H1 (cell line): Measurements from ENCODE around the gene HYAL4. TPM values are rescaled to one million over a fixed set of nuclear protein-coding genes. Genes with fewer than 3 reads are reported as not detected.

ENCODE experiments used
- CTCF ChIA-PET: fragments of 300-600 bp; sonication (Branson Sonifier 250); formaldehyde crosslinking; loops from one replicate; lab custom pipeline; 2021; ENCODE audit not compliant: partially characterized antibody; lab: Charles Lee
- POLR2A ChIA-PET: fragments of 300-600 bp; sonication (Branson Sonifier 250); formaldehyde crosslinking; loops from one replicate; lab custom pipeline; 2021; ENCODE audit warnings: inconsistent platforms; ENCODE audit not compliant: partially characterized antibody; lab: Charles Lee
- DNase-seq, 2 experiments: peaks; one replicate each; pipeline versions ENCODE4 v3.0.0 to v3.0.0-alpha.2; 2010 to 2022; ENCODE audit warnings: low spot score in 2 of 2, low read depth in 1 of 2, mixed read lengths in 1 of 2
- FAIRE-seq: peaks from 2 replicates; lab custom pipeline; 2011; peaks lifted over from hg19 to GRCh38; lab: Jason Lieb, UNC
- H2AFZ ChIP-seq: 2 replicates; pipeline ENCODE4 v1.8.1; 2012; ENCODE audit warnings: low read length, inconsistent platforms
- H2AK5ac ChIP-seq: 2 replicates; pipeline ENCODE4 v1.6.1; 2013; ENCODE audit warnings: low read depth, low read length
- H2BK120ac ChIP-seq: replicated peaks from 2 replicates; pipeline ENCODE3; 2013; ENCODE audit warnings: low read depth, low read length, inconsistent platforms
- H2BK12ac ChIP-seq: 2 replicates; pipeline ENCODE4 v1.6.1; 2013; ENCODE audit warnings: low read depth, low read length
- H2BK15ac ChIP-seq: 2 replicates; pipeline ENCODE4 v1.6.1; 2013; ENCODE audit warnings: low read length
- H2BK20ac ChIP-seq: 2 replicates; pipeline ENCODE4 v1.6.1; 2013; ENCODE audit warnings: low read length
- H2BK5ac ChIP-seq: 2 replicates; pipeline ENCODE4 v1.6.1; 2013; ENCODE audit warnings: low read depth, low read length
- H3K14ac ChIP-seq: 2 replicates; pipeline ENCODE4 v1.6.1; 2013; ENCODE audit warnings: inconsistent platforms; ENCODE audit not compliant: insufficient read length
- H3K18ac ChIP-seq: 2 replicates; pipeline ENCODE4 v1.6.1; 2013; ENCODE audit warnings: low read length; ENCODE audit errors: extremely low read depth
- H3K23ac ChIP-seq: 2 replicates; pipeline ENCODE4 v1.6.1; 2013; ENCODE audit warnings: inconsistent platforms; ENCODE audit not compliant: insufficient read length
- H3K23me2 ChIP-seq: 2 replicates; pipeline ENCODE4 v1.6.1; 2013; ENCODE audit warnings: low read depth, low read length
- H3K27ac ChIP-seq: 2 replicates; pipeline ENCODE4 v1.6.1; 2011; ENCODE audit warnings: low read depth, low read length, inconsistent platforms
- H3K27me3 ChIP-seq, 4 experiments: replicated peaks in 1 of 4; 1 replicate in 1 of 4; 2 replicates in 3 of 4; pipeline versions ENCODE4 v1.6.1 to v1.8.1; 2011 to 2013; ENCODE audit warnings: low read length in 3 of 4, mild to moderate bottlenecking in 3 of 4, inconsistent platforms in 2 of 4, mixed read lengths in 2 of 4, moderate library complexity in 1 of 4; ENCODE audit not compliant: control insufficient read depth in 3 of 4, insufficient read depth in 3 of 4; ENCODE audit errors: extremely low read depth in 1 of 4
- H3K36me3 ChIP-seq, 4 experiments: 2 replicates each; pipeline versions ENCODE4 v1.6.1 to v1.8.1; 2011 to 2013; ENCODE audit warnings: mild to moderate bottlenecking in 4 of 4, low read length in 3 of 4, moderate library complexity in 2 of 4, control low read depth in 1 of 4, inconsistent platforms in 1 of 4; ENCODE audit not compliant: insufficient read depth in 4 of 4, control insufficient read depth in 2 of 4
- H3K4ac ChIP-seq: replicated peaks from 2 replicates; pipeline ENCODE3; 2013; ENCODE audit warnings: low read length, low read depth, mixed read lengths, inconsistent platforms; ENCODE audit not compliant: insufficient read length
- H3K4me1 ChIP-seq, 4 experiments: replicated peaks in 1 of 4; 1 replicate in 1 of 4; 2 replicates in 3 of 4; pipeline versions ENCODE4 v1.6.1 to v1.8.1; 2011 to 2013; ENCODE audit warnings: low read length in 3 of 4, inconsistent platforms in 2 of 4, mixed read lengths in 1 of 4; ENCODE audit not compliant: insufficient read depth in 4 of 4, control insufficient read depth in 3 of 4
- H3K4me2 ChIP-seq, 2 experiments: 2 replicates each; pipeline versions ENCODE4 v1.6.1 to v1.8.1; 2011 to 2013; ENCODE audit warnings: low read depth in 2 of 2, low read length in 2 of 2, control low read depth in 1 of 2, inconsistent platforms in 1 of 2, mild to moderate bottlenecking in 1 of 2; ENCODE audit not compliant: insufficient read depth in 1 of 2
- H3K4me3 ChIP-seq, 4 experiments: fragments of 200-600, 300-600 bp in 1 of 4; sonication (generic), shearing (Covaris generic), sonication (Bioruptor Twin) in 1 of 4; 2 replicates each; pipeline versions ENCODE4 v1.5.1 to v1.8.1; 2011 to 2016; ENCODE audit warnings: low read length in 4 of 4, low read depth in 3 of 4, control low read depth in 2 of 4, inconsistent platforms in 2 of 4, mild to moderate bottlenecking in 2 of 4, mixed read lengths in 1 of 4, moderate library complexity in 1 of 4; ENCODE audit not compliant: insufficient read depth in 2 of 4; ENCODE audit errors: extremely low read depth in 1 of 4
- H3K56ac ChIP-seq: replicated peaks from 2 replicates; pipeline ENCODE3; 2013; ENCODE audit warnings: low read depth, mild to moderate bottlenecking, mixed read lengths, low read length, inconsistent platforms; ENCODE audit not compliant: insufficient read length
- H3K79me1 ChIP-seq: 2 replicates; pipeline ENCODE4 v1.6.1; 2013; ENCODE audit warnings: low read depth, low read length, control low read depth
- H3K79me2 ChIP-seq, 2 experiments: 2 replicates each; pipeline versions ENCODE4 v1.6.1 to v1.8.1; 2012 to 2013; ENCODE audit warnings: low read length in 2 of 2, mild to moderate bottlenecking in 2 of 2, inconsistent platforms in 1 of 2; ENCODE audit not compliant: insufficient read depth in 2 of 2, control insufficient read depth in 1 of 2
- H3K9ac ChIP-seq, 4 experiments: replicated peaks in 1 of 4; 1 replicate in 1 of 4; 2 replicates in 3 of 4; pipeline versions ENCODE4 v1.6.1 to v1.8.1; 2011 to 2013; ENCODE audit warnings: low read depth in 3 of 4, low read length in 3 of 4, control low read depth in 2 of 4, mild to moderate bottlenecking in 2 of 4, moderate library complexity in 2 of 4, inconsistent platforms in 1 of 4; ENCODE audit errors: extremely low read depth in 1 of 4
- H3K9me3 ChIP-seq, 2 experiments: 2 replicates each; pipeline versions ENCODE4 v1.6.1 to v1.8.1; 2012 to 2013; ENCODE audit warnings: mild to moderate bottlenecking in 2 of 2, moderate library complexity in 2 of 2, control low read depth in 1 of 2, inconsistent platforms in 1 of 2, low read depth in 1 of 2, low read length in 1 of 2, mixed read lengths in 1 of 2; ENCODE audit not compliant: insufficient read depth in 2 of 2
- H4K20me1 ChIP-seq, 2 experiments: replicated peaks in 1 of 2; 2 replicates each; pipeline versions ENCODE3 to v1.8.1; 2011 to 2013; ENCODE audit warnings: inconsistent platforms in 2 of 2, low read length in 2 of 2, mild to moderate bottlenecking in 1 of 2; ENCODE audit not compliant: insufficient read depth in 2 of 2, control insufficient read depth in 1 of 2
- H4K5ac ChIP-seq: 2 replicates; pipeline ENCODE4 v1.6.1; 2013; ENCODE audit warnings: low read length, low read depth, mixed read lengths, inconsistent platforms; ENCODE audit not compliant: insufficient read length
- H4K8ac ChIP-seq: 2 replicates; pipeline ENCODE4 v1.8.0; 2013; ENCODE audit warnings: mild to moderate bottlenecking, moderate library complexity, low read length, inconsistent platforms; ENCODE audit not compliant: insufficient read depth; ENCODE audit errors: extremely low read depth
- H4K91ac ChIP-seq: replicated peaks from 2 replicates; pipeline ENCODE3; 2013; ENCODE audit warnings: low read length, mixed read lengths, inconsistent platforms; ENCODE audit not compliant: insufficient read length
- ASH2L ChIP-seq: fragments of 200-600, 300-600 bp; sonication (generic); IDR thresholded peaks from one replicate; pipeline ENCODE4 v1.7.1; 2017; ENCODE audit warnings: low read length
- BCL11A ChIP-seq, 2 experiments: IDR thresholded peaks; one replicate each; pipeline ENCODE4 v1.6.1; 2011; ENCODE audit warnings: low read depth in 2 of 2, low read length in 2 of 2, mild to moderate bottlenecking in 2 of 2
- CBX8 ChIP-seq: fragments of 300-800, 300-1000 bp; sonication (generic); IDR thresholded peaks from 2 replicates; pipeline ENCODE4 v1.7.1; 2016; ENCODE audit warnings: low read depth, low read length, borderline replicate concordance
- EP300 ChIP-seq, 2 experiments: IDR thresholded peaks; 1 replicate in 1 of 2; 2 replicates in 1 of 2; pipeline ENCODE4 v1.6.1; 2011 to 2012; ENCODE audit warnings: low read depth in 2 of 2, low read length in 2 of 2, mild to moderate bottlenecking in 2 of 2, borderline replicate concordance in 1 of 2, inconsistent platforms in 1 of 2, moderate library complexity in 1 of 2
- SIN3A ChIP-seq, 2 experiments: IDR thresholded peaks in 1 of 2; conservative IDR thresholded peaks in 1 of 2; 2 replicates each; pipeline ENCODE4 v1.6.1; 2011 to 2012; ENCODE audit warnings: low read length in 2 of 2, improper control_type of control experiment in 1 of 2, low read depth in 1 of 2, mild to moderate bottlenecking in 1 of 2
- SP4 ChIP-seq: IDR thresholded peaks from 2 replicates; pipeline ENCODE4 v1.6.1; 2012; ENCODE audit warnings: low read length, inconsistent platforms
- TAF7 ChIP-seq: optimal IDR thresholded peaks from 2 replicates; pipeline ENCODE3; 2011; ENCODE audit warnings: low read depth, mild to moderate bottlenecking, inconsistent platforms, low read length, moderate library complexity, borderline replicate concordance
- TBP ChIP-seq: IDR thresholded peaks from 2 replicates; pipeline ENCODE4 v1.6.1; 2011; ENCODE audit warnings: low read depth, low read length, improper control_type of control experiment
- TCF12 ChIP-seq: IDR thresholded peaks from 2 replicates; pipeline ENCODE4 v1.6.1; 2011; ENCODE audit warnings: low read depth, mild to moderate bottlenecking, low read length
- ZNF274 ChIP-seq: IDR thresholded peaks from 2 replicates; pipeline ENCODE4 v1.7.0; 2012; ENCODE audit warnings: low read length, borderline replicate concordance; ENCODE audit errors: extremely low read depth
- WGBS, 2 experiments: shearing (Covaris generic) in 1 of 2; methylation state at CpG; one replicate each; pipeline versions ENCODE4 v1.1.6 to v1.1.7; 2013 to 2015; ENCODE audit warnings: low lambda C conversion rate in 2 of 2, mixed read lengths in 2 of 2, inconsistent platforms in 1 of 2, low coverage in 1 of 2, missing lambda C conversion rate in 1 of 2; ENCODE audit not compliant: insufficient replicate concordance in 2 of 2, insufficient coverage in 1 of 2, insufficient read length in 1 of 2; ENCODE audit errors: extremely low coverage in 1 of 2, missing lambda C conversion rate in 1 of 2; 5-methylcytosine and 5-hydroxymethylcytosine counted together
- polyA plus RNA-seq, 7 experiments: library from polyadenylated mRNA; depleted of rRNA in 3 of 7; stranded (reverse) in 5 of 7; unstranded in 2 of 7; fragments of >200 nt in 5 of 7; fragments of 200-250 nt in 2 of 7; gene quantifications; 1 replicate in 5 of 7; 2 replicates in 1 of 7; 4 replicates in 1 of 7; pipeline versions ENCODE4 v1.2.1 to v1.2.3, GENCODE V29; 2011 to 2013; ENCODE audit warnings: missing spikeins in 2 of 7, mixed read lengths in 2 of 7
- total RNA-seq: library from RNA; stranded (reverse); fragmentation: NEBNext Ultra II Directional; extraction: Animal tissue kit (Norgen Biotek cat#: 25700); gene quantifications from 2 replicates; pipeline ENCODE4 v1.2.1, GENCODE V29; 2021
- TF ChIP-seq, protein P1 (sequence below): IDR thresholded peaks from 2 replicates; pipeline ENCODE4 v1.6.1; 2012; ENCODE audit warnings: inconsistent platforms

The HYAL4 gene
- total and polyA plus RNA-seq, 2 of the 8 experiments (the other 6 are each of a cell fraction or from before 2014, with no cell fraction given), result not detected

GRCh38 chr7:123846217-123846891 lies 1.4 kb downstream of the HYAL4 start:
- no peak overlapping the region for H4K8ac ChIP-seq
- H3K9ac ChIP-seq, result no peak overlapping the region
- no peaks in the 10 kb centered on the region for H3K4me1 ChIP-seq
- no peak overlapping the region for H2BK5ac ChIP-seq
- H2AFZ ChIP-seq, result peak overlapping the region; percentile 70; the same call in 1 of the 2 replicates
- H3K18ac ChIP-seq, result no peak overlapping the region; the same call in 1 of the 2 replicates
- no peak overlapping the region for H3K14ac ChIP-seq
- no peak overlapping the region for H3K23ac ChIP-seq
- no peaks in the 10 kb centered on the region for H3K36me3 ChIP-seq
- H3K9me3 ChIP-seq, result no peaks in the 10 kb centered on the region
- FAIRE-seq, result no peak
- no peak overlapping the region for H2BK15ac ChIP-seq
- no peaks in the 10 kb centered on the region for H3K27me3 ChIP-seq
- no peak overlapping the region for H4K91ac ChIP-seq
- no peaks in the 10 kb centered on the region for H3K79me2 ChIP-seq
- ChIA-PET CTCF (interaction anchor here (0.7 to 5.8 kb wide), 7 partner anchors 10 to 165 kb away, joined by 3 to 31 read pairs (median 3); no protein-coding TSS in a partner anchor), POLR2A (no interaction called here)
- H3K4ac ChIP-seq, result no peak overlapping the region
- no peak overlapping the region for H2BK120ac ChIP-seq
- H3K23me2 ChIP-seq, result no peaks in the 10 kb centered on the region
- H3K4me2 ChIP-seq, result no peak overlapping the region
- H2BK20ac ChIP-seq, result no peak overlapping the region
- H3K4me3 ChIP-seq, result no peak overlapping the region
- H2AK5ac ChIP-seq, result no peak overlapping the region
- H3K79me1 ChIP-seq, result no peaks in the 10 kb centered on the region
- H3K56ac ChIP-seq, result no peak overlapping the region
- H3K27ac ChIP-seq, result no peak overlapping the region
- H4K20me1 ChIP-seq, result no peaks in the 10 kb centered on the region
- H4K5ac ChIP-seq, result no peak overlapping the region
- DNase-seq, result no peak
- 81% methylated on average over 3 of the region's 3 CpGs; no CpG with 5 or more reads in 1 of the 2 experiments for WGBS, 2 experiments
- H2BK12ac ChIP-seq, result no peak overlapping the region
- TF ChIP-seq TAF7, result no peak
- TF ChIP-seq SP4, result no peak
- TF ChIP-seq CBX8, result no peak
- no peak for TF ChIP-seq ASH2L
- no peak for TF ChIP-seq TCF12
- no peak for TF ChIP-seq SIN3A (conservative IDR thresholded peaks at IDR 0.05 in 1 of 2, IDR thresholded peaks at IDR 0.05 in 1 of 2; ENCODE audit: low read depth in 1 of 2, low read length in 2 of 2)
- TF ChIP-seq TBP, result no peak
- TF ChIP-seq, protein P1, sequence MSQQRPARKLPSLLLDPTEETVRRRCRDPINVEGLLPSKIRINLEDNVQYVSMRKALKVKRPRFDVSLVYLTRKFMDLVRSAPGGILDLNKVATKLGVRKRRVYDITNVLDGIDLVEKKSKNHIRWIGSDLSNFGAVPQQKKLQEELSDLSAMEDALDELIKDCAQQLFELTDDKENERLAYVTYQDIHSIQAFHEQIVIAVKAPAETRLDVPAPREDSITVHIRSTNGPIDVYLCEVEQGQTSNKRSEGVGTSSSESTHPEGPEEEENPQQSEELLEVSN, result no peak
- TF ChIP-seq EP300 (IDR thresholded peaks at IDR 0.05; ENCODE audit: borderline replicate concordance in 1 of 2, low read depth in 2 of 2, low read length in 2 of 2), result no peak
- TF ChIP-seq BCL11A (IDR thresholded peaks at IDR 0.05; ENCODE audit: low read depth in 2 of 2, low read length in 2 of 2), result no peak
- TF ChIP-seq ZNF274, result no peak
